ENCODE measurements around the gene ITPR1. TPM values are rescaled to one million over a fixed set of nuclear protein-coding genes. Genes with fewer than 3 reads are reported as not detected.

Gene ITPR1
- total RNA-seq, 2 experiments from 2014 or later = 84.4 to 104 TPM

DNA sequence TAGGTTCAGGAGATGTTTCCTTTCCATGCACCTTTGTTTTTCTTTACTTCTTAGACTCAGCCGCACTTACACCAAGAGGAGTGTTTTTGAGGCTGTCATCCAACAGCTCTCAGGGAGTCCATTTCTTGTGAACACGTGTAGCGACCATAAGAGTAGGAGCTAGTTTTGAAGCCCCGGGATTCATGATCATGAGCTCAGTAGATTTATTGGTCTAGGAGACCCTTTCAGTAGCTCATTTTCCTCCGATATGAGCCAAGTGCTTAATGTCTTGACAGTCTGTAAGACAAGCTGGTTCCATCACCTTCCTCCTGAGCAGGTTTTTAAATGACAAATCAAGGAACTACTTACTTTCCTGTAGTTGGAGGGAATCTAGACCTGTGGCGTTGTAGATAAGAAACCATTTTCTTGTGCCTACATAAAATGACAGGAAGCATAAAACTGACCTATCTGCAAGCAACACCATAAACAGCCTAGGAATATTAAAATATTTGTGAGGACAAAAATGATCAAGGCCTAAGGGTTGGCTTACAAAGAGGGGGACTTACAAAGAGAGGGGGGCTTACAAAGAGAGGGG, 313.5 kb downstream of the ITPR1 start:
- no peak overlapping the region for H3K27ac ChIP-seq (ENCODE audit: low read depth, low read length, poor library complexity, severe bottlenecking)
- no peak for DNase-seq (ENCODE audit: low spot score)
- no peaks in the 10 kb centered on the region for H3K79me2 ChIP-seq (ENCODE audit: insufficient read depth, low read depth, low read length)
- no peaks in the 10 kb centered on the region for H3K4me1 ChIP-seq (ENCODE audit: insufficient read depth, low read length, poor library complexity, severe bottlenecking)
- H3K9me3 ChIP-seq (ENCODE audit: low read length) = no peaks in the 10 kb centered on the region
- ChIA-PET POLR2A (interaction anchor here (0.7 to 0.8 kb wide), 2 partner anchors 281 to 534 kb away, joined by 3 read pairs; no protein-coding TSS in a partner anchor), CTCF (ENCODE audit: unreplicated experiment) (no interaction called here)
- H3K9me2 ChIP-seq (ENCODE audit: insufficient read depth, low read length) = no peaks in the 10 kb centered on the region
- H2AFZ ChIP-seq (ENCODE audit: low read length) = no peak overlapping the region
- no peak overlapping the region for H3K4me3 ChIP-seq (ENCODE audit: low read depth, low read length, poor library complexity, severe bottlenecking)
- intact Hi-C loops (cut with micrococcal nuclease; ENCODE audit: unreplicated experiment) = no loop called here
- peaks cover 40% of the 10 kb centered on the region; the same call in 1 of the 2 replicates for H3K36me3 ChIP-seq (ENCODE audit: insufficient read depth, low read length)
- BruUV-seq (replicated peaks) = no TSS peak
- TF ChIP-seq EZH2phosphoT487 (IDR thresholded peaks at IDR 0.05; ENCODE audit: borderline replicate concordance, low read depth, low read length) = no peak
- TF ChIP-seq, protein P1, sequence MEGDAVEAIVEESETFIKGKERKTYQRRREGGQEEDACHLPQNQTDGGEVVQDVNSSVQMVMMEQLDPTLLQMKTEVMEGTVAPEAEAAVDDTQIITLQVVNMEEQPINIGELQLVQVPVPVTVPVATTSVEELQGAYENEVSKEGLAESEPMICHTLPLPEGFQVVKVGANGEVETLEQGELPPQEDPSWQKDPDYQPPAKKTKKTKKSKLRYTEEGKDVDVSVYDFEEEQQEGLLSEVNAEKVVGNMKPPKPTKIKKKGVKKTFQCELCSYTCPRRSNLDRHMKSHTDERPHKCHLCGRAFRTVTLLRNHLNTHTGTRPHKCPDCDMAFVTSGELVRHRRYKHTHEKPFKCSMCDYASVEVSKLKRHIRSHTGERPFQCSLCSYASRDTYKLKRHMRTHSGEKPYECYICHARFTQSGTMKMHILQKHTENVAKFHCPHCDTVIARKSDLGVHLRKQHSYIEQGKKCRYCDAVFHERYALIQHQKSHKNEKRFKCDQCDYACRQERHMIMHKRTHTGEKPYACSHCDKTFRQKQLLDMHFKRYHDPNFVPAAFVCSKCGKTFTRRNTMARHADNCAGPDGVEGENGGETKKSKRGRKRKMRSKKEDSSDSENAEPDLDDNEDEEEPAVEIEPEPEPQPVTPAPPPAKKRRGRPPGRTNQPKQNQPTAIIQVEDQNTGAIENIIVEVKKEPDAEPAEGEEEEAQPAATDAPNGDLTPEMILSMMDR (conservative IDR thresholded peaks at IDR 0.05; ENCODE audit: low read length) = no peak
- no peak overlapping the region for H3K4me2 ChIP-seq (ENCODE audit: low read length)
- no peaks in the 10 kb centered on the region for H4K20me1 ChIP-seq (ENCODE audit: insufficient read depth, low read length)

DNA sequence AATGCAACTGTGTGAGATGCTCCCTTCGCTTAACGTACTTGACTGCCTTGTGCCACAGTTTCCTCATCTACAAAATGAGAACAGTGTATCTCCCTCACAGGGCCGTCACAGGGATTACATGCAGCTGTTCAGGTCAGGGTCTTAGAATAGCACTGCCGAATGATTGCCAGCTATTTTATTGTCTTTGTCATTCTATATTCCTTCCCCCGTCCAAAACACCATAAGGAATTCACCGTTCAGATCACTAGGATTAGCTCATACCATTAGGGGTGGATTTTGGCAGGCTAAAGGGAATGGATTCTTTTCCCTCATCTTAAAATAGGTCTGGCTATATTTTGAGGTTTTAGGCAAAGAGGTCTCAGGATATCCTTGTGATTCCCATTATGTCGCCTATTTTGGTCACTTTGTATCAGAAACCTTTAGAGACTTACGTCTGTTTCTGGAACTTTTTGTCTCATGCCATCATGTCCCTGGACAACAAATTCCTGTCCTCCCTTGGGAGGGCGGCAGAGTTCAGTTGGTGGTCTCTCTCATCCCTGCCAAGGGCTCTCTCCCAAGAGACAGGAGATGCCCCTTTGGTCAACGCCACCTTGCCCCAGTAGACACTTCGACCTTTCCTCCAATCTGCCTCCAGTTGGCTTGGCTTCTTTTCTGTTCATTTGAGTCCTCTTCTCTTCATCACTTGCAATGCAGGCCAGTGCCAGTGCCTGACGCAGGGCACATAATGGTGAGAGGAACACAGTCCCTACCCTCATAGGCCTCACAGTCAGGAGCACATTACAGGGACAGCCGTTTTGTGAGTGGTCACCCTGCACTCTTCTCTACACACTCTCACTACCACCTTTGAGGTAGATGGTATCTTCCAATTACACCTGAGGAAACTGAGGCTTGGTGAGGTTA, 314.5 kb downstream of the ITPR1 start:
- no peaks in the 10 kb centered on the region for H3K9me2 ChIP-seq (ENCODE audit: insufficient read depth, low read length)
- DNase-seq (ENCODE audit: low spot score) = no peak
- ChIA-PET POLR2A (interaction anchor here (0.8 kb wide), 1 partner anchor 282 kb away, joined by 3 read pairs; no protein-coding TSS in a partner anchor), CTCF (ENCODE audit: unreplicated experiment) (no interaction called here)
- H3K27ac ChIP-seq (ENCODE audit: low read depth, low read length, poor library complexity, severe bottlenecking) = no peak overlapping the region
- H3K4me3 ChIP-seq (ENCODE audit: low read depth, low read length, poor library complexity, severe bottlenecking) = no peak overlapping the region
- peaks cover 39% of the 10 kb centered on the region; the same call in 1 of the 2 replicates for H3K36me3 ChIP-seq (ENCODE audit: insufficient read depth, low read length)
- H3K9me3 ChIP-seq (ENCODE audit: low read length) = no peaks in the 10 kb centered on the region
- no peaks in the 10 kb centered on the region for H4K20me1 ChIP-seq (ENCODE audit: insufficient read depth, low read length)
- no peaks in the 10 kb centered on the region for H3K4me1 ChIP-seq (ENCODE audit: insufficient read depth, low read length, poor library complexity, severe bottlenecking)
- H3K79me2 ChIP-seq (ENCODE audit: insufficient read depth, low read depth, low read length) = no peaks in the 10 kb centered on the region
- no peak overlapping the region for H3K4me2 ChIP-seq (ENCODE audit: low read length)
- TF ChIP-seq, protein P1 (conservative IDR thresholded peaks at IDR 0.05; ENCODE audit: low read length) = no peak
- no peak for TF ChIP-seq EZH2phosphoT487 (IDR thresholded peaks at IDR 0.05; ENCODE audit: borderline replicate concordance, low read depth, low read length)
- intact Hi-C loops (cut with micrococcal nuclease; ENCODE audit: unreplicated experiment) = no loop called here
- H2AFZ ChIP-seq (ENCODE audit: low read length) = no peak overlapping the region
- BruUV-seq (replicated peaks) = no TSS peak
